GM18861 (cell line): ENCODE data around the gene E2F7.
"Not testable (repeated sequence)": the region's sequence is repeated elsewhere in the genome, so short reads cannot be mapped to it uniquely, and the experiment has no call there.

ENCODE experiments used
- ATAC-seq: cut with Tn5 transposase; IDR thresholded peaks from one replicate; pipeline ENCODE4 v1.9.1; 2021; ENCODE audit not compliant: unreplicated experiment

Gene E2F7, protein sequence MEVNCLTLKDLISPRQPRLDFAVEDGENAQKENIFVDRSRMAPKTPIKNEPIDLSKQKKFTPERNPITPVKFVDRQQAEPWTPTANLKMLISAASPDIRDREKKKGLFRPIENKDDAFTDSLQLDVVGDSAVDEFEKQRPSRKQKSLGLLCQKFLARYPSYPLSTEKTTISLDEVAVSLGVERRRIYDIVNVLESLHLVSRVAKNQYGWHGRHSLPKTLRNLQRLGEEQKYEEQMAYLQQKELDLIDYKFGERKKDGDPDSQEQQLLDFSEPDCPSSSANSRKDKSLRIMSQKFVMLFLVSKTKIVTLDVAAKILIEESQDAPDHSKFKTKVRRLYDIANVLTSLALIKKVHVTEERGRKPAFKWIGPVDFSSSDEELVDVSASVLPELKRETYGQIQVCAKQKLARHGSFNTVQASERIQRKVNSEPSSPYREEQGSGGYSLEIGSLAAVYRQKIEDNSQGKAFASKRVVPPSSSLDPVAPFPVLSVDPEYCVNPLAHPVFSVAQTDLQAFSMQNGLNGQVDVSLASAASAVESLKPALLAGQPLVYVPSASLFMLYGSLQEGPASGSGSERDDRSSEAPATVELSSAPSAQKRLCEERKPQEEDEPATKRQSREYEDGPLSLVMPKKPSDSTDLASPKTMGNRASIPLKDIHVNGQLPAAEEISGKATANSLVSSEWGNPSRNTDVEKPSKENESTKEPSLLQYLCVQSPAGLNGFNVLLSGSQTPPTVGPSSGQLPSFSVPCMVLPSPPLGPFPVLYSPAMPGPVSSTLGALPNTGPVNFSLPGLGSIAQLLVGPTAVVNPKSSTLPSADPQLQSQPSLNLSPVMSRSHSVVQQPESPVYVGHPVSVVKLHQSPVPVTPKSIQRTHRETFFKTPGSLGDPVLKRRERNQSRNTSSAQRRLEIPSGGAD

DNA sequence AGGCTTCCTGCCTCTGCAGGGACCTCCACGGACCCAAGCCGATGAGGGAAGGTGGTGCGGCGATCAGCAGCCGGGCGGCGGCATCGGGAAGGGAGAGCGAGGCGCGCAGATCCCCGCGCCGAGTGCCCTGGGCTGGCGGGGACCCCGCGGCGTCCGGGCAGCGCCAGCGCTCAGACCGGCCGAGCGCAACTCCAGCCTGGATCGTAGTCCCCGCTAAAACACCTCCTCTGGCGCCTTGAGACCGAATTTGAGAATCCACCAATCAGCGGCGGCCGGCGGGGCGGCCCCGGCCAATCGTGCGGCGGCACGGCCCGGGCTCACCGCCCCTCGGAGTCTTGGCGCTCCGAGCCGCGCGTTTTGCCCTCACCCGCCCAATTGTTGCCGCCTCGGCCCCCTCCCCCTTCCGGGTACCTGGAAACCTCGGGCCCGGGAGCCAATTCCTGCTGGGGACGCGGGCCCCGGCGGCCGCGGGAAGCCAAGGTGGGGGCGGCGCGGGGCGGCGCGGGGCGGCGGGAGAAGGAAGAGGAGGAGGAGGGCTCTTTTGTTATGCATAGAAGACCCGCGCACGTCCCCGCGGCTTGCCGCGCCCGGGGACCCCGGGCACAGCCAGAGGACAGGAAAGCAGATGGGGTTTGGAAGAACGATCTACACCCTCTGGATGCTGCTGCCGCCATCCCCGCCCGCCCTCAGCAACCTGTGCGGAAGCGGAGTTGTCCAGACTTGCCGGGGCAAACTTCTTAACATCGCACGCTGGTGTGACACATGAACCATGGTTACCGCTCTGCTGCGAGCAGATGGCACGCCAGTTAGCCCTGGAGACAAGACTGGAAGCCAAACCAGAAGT, at the start of gene E2F7:
Gene E2F7 (minus strand): TSS at position 209 of the 844 bp plus-strand sequence. CDS start 934 bp downstream, outside the sequence.
- peak; percentile 54 for ATAC-seq

DNA sequence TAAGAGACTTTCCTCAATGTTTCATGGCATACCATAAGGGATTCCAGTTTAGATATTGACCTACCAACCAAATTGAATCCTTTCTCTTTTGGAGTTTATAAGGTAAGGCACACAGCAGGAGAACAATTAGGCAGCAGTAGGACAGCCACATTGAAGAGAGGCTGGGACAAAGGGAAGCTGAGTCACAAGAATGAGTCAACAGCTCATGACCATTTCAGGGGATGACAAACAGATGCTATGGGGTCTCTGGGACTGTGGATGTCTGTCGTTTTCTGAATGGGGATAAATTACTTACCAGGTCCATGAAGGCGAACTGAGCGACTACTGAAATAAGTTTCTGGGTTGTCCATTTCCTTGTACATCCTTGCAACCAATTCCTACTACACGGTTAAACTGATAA, 48.6 kb upstream of the E2F7 start:
- ATAC-seq = no peak

DNA sequence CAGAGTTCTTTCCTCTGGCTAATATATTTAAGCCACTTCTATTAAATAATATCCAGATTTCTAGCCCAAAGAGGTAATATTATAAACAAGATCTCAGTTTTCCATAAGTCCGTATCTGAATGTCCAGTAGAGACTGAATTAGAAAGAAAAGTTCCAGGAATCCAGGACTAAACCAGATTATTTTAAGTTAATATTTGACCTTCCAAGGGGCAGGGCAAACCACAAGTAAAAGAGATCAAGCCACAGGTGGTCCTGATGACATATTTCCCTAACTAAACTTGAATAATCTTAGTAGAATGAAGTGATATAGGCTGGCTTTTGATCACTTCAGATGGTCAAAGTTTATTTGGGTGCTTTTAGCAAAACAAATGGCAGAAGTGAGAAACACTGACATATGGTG, 43.3 kb upstream of the E2F7 start:
- no peak for ATAC-seq

DNA sequence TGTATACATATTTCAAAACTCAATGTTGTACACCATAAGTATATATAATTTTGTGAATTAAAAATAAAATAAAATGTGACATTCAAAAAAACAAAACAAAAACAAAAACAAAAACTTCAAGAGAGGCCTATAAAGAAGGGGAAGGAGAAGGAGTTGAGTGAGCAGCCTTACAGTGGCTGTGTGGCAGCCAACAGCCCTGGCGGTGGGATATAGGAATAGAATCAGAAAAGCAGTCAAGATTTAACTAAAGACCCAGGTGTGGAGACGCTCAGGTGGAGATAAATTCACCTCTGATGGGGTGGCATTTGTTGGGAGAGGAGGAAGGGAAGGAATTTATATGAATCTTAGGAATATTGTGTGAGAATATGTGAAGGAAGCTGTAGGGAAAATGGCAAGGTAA, 41.8 kb upstream of the E2F7 start:
- ATAC-seq = no peak

DNA sequence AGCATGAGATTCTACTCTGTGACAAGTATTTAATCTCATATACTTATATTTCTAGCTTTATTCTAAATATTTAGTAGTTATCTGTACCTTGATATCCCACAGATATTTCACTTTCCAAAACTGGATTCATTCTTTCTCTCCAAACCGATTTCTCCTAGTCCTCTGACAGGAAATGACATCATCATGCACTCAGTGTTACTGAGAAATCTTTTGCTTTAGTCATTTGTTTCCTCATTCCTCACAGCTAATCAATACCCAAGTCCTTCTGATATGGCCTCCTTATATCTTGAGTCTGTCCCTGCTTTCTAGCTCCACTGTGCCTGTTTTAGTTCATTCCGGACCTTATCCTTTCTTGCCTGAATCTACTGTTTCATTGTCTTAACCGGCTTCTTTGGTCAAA, 39.4 kb upstream of the E2F7 start:
- ATAC-seq = no peak

DNA sequence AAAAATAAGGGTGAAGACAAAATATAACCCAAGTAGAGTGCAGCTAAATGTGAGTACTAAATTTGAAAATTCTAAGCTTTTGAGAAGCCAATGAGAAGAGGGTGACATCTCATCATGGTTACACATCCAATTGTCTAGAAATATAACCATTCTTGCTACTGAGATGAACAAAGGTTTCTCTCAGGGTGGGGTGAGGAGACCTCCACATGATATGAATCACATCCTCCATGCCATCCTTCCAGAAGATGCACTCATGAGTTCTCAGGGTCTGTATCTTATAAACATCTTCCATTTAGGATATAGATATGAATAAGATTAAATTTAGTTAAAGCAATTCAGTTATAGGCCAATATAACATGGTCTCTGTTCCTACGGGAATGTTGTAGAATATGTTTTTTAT, 38.9 kb upstream of the E2F7 start:
- ATAC-seq = no peak

DNA sequence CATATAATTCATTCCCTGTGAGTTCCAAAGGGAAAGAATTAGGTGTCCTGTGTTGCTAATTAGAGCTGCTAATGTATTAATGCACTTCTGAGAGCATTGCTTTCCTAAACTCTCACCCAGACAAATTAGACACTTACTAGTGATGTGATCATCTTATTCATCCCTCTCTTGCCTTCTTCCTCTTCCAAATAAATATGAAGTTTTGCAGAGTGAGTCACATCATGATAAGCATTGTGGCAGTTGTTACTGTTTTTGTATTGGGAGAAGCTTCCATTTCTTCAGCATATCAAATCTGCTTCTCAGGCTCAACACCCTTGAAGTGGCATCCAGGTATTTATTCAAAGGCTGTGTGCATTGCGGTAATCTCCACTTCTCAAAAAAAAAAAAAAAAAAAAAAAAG, 37.3 kb upstream of the E2F7 start:
- no peak for ATAC-seq

DNA sequence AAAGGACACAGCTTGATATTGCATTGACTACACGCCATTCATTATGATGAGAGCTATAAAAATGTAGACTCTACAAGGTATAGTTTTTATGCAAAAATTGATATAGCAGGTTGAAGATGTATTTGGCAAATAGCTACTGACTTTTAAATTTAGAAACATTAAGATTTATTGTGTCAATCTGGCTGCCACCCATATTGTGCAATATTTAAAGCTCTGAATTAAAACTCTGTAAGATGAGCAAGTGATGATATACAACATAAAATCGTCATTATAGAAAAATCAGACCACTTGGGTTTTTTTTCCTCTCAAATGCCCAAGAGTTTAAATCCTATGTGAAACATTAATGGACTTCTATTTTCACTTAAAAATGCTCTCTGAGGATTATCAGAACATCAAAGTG, 36.8 kb upstream of the E2F7 start:
- no peak for ATAC-seq

DNA sequence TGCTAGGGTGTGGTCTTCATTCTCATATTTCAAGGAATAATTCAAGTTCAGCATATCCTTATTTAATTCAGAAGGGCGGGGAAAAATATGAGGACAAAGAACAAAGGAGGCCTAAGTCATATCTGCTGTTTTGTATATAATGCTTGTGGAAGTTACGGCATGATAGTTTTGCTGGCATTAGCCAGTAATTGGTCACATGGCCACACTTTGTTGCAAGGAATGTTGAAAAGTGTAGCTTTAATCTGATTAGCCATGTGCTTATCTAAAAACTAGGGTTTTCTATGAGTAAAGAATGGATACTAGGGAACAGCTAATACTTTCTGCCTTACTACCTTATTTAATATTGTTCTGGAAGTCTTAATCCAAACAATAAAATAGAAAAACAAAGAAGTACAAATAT, 34.4 kb upstream of the E2F7 start:
- no peak for ATAC-seq

DNA sequence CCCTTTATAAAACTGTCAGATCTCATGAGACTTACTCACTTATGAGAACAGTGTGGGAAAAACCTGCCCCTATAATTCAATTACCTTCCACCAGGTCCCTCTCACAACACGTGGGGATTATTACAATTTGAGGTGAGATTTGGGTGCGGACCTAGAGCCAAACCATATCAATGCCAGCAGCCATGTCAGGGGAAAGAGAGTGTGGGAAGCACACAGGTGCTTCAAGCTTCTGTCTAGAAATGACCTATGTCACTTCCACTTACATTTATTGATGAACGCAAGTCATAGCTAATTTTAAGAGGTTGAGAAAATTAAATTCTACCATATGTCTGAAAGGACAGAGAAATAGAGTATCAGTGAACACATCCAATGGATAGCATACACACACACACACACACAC, 32.5 kb upstream of the E2F7 start:
- no peak for ATAC-seq

DNA sequence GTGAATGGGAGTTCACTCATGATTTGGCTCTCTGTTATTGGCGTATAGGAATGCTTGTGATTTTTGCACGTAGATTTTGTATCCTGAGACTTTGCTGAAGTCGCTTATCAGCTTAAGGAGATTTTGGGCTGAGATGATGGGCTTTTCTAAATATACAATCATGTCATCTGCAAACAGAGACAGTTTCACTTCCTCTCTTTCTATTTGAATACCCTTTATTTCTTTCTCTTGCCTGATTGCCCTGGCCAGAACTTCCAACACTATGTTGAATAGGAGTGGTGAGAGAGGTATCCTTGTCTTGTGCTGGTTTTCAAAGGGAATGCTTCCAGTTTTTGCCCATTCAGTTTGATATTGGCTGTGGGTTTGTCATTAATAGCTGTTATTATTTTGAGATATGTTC, 26.9 kb upstream of the E2F7 start:
- not testable (repeated sequence) for ATAC-seq

DNA sequence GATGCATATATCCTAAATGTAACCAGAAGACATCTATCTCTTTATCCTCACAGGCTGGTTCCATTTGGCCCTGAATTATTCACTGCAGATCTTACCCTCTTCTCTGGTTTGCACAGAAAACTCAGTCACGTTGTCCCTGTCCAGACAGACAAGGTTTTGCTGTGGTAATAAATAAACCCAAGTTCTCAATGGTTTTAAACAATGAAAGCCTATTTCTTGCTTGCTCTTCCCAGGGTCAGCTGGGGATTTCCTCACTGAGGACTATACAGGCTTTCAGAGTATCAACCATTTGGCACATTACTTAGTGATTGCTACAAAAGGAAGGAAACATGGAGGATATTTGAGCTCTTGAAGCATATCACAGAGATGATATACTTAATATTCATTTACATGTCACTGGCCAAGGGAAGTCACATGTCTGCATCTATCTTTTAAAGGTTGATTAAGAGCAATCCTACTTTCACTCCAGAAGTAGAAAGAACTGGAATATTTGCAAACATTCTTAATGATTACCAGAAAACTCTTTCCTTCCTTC, 24.4 kb upstream of the E2F7 start:
- no peak for ATAC-seq

DNA sequence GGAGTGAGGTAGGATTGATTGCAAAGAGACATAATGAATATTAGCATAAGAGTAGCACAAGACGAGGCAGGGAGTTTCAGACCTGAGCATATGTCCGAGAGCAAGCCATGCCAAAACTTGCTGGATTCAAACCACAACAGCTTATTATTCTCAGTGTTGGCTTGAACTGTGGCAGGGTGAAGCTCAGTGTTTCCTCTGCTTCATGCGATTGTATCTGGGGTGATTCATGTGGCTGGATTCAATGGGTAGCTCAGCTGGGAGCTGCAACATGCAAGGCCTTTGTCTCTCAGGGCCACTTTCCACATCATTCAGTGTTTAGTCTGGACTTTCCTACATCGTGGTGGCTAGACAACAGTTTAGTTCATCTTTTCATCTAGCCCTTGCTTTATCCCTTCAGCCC, 22.1 kb upstream of the E2F7 start:
- no peak for ATAC-seq

DNA sequence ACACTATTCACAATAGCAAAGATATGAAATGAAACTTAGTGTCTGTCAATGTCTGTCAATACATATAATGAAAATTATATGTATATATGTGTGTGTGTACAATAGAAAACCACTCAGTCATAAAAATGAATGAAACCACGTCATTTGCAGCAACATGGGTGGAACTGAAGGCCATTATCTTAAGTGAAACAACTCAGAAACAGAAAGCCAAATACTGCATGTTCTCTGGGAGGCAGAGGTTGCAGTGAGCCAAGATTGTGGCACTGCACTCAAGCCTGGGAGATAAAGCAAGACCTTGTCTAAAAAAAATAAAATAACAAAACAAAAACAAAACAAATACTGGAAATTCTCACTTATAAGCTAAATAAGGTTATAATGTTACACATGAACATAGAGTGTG, 16.7 kb upstream of the E2F7 start:
- no peak for ATAC-seq

DNA sequence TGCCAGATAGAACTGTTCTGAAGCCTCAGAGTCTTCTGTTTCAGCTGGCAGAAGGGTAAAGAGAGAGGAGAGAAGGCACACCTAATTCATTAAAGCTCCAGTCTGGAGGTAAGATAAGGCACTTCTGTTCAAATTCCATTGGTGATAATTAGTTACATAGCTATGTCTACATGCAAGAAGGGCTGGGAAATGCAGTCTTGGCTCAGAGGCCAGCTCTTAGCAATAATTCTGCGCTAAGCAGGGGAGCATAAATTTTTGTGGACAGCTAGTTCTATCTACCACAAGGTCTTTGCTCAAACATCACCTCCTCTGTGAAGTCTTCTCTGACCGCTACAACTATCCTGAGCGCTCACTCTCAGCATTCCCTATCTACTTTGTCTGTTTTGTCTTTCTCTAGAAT, 14.3 kb upstream of the E2F7 start:
- no peak for ATAC-seq

DNA sequence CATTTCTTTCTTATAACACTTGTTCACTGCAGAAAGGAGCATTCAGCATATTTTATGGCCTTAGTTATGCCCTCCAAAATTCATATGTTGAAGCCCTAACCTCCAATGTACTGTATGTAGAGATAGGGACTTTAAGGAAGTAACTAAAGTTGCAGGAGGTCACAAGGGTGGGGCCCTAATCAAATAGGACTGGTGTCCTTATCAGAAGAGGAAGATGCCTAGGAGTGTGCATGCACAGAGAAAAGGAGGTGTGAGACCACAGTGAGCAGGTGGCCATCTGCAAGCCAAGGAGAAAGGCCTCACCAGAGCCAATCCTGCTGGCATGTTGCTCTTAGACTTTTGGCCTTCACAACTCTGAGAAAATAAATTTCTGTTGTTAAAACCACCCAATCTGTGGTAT, 12.9 kb upstream of the E2F7 start:
- no peak for ATAC-seq

DNA sequence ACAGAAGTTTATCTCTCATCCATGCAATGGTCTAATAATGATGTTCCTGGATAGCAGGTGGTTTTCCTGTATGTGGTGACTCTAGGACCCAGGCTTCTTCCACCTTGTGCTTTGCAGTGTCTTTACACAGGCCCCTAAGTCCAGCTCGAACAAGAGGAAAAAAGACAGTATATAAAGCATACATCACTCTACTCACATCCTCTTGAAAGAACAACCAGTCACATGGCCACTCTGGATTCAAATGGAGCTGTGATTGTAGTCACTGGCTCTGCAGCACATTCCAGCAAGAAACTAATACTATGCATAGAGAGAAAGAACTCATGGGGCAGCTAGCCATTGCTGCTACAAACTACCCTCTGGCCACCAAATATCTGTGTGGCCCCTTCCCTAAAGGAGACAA, 11.5 kb upstream of the E2F7 start:
- ATAC-seq = no peak

DNA sequence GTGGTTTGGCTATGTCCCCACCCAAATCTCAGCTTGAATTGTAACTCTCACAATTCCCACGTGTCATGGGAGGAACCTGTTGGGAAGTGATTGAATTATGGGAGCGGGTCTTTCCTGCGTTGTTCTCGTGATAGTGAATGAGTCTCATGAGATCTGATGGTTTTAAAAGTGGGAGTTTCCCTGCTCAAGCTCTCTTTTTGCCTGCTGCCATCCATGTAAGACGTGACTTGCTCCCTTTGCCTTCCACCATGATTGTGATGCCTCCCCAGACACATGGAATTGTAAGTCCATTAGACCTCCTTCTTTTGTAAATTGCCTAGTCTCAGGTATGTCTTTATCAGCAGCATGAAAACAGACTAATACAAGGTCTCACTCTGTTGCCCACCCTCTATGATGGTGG, 8.5 kb upstream of the E2F7 start:
- ATAC-seq = not testable (repeated sequence)

DNA sequence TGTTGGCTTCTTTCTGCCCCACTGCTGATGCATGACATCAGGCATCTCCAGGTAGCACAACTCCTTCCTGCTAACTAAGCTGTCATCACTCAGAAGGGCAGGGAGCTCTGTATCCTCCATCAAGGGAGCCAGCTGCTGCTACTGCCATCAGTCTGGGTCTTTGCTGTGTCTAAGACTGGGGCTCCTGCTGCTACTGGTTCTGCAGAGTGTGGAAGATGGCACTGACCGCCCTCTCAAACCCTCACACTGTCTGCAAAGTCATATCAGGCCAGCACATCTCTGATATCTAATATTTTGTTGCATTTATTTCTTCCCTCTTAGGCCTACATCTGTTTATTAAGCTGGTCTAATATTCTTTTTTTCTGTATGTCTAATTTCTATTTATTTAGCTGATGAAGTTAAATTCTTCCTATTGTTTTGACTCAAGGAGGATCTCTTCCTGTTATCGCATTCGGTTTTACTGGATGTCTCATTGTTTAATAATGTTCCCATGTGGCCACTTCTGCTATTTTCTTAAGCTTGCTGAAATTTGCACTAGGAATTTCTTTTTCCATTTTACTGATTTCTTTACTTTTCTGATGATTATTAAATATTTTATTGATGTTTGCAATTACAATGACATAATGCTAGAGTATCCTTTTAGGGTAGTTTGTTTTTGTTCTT, 7.6 kb upstream of the E2F7 start:
- no peak for ATAC-seq

DNA sequence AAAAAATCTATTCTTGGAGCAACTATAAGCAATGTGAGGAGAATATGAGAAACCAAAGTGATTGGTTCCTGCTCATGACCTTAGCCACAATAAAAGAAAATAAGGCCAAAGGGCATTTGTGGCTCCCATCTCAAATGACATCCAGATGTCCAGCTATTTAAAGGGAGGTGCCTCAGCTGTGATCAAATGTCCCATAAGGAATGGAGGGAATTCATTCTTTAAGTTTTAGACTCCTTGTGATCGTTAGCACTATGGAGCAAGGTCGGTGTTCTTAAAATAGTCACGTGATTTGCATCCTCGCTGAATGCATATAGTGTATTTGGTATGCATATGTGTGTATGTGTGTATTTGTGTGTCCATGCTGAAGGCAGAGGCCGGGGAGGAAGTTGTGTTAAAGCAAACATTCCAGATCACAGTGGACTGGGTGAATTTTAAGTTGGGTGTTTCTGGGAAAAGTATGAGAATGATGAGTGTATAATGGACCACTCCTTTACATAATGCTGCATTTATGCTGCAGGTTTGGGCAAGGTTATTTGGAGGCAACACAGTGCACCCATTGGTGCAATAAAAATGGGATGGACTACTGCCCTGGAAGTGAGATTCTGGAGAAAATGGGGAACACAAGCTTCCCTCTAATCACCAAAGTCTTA, 5.6 kb upstream of the E2F7 start:
- ATAC-seq = no peak
